ENCODE data around the gene LBX2.

DNA sequence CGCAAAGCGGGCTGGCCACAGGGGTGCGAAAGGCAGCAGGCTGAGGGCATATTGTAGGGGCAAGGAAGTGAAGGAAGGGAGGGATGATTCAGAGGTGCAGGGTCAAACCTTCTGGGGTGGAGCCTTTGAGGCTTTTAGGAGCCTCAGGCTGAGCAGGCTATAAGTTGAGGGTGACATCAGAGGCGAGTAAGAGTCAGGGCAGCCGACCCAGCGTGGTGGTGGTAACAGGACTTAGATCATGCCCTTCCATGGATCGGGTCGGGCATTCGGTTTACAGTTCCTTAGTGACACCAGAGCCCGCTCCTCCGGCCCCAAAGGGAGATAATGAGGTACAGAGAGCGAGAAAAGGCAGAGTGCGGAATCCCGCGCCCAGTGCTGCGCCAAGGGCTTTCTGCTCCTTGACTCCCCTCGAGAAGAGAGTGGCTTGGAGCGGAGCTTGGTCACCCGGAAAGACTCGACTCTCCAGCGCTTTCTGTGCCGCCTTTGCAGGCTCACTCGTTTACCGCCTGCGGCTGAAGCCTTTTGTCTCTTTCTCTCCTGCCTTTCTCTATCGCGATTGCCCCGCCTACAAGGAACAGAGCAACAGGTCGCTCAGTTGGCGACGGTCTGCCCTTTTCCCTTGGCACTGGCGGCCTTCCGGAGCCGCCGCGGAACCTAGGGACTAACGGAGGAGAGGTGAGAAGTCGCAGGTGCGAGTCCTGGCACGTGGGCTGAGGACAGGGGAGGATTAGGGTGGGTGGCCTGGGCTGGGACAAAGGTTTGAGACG, 720 bp downstream of the LBX2 start:
- TF ChIP-seq, protein P1, sequence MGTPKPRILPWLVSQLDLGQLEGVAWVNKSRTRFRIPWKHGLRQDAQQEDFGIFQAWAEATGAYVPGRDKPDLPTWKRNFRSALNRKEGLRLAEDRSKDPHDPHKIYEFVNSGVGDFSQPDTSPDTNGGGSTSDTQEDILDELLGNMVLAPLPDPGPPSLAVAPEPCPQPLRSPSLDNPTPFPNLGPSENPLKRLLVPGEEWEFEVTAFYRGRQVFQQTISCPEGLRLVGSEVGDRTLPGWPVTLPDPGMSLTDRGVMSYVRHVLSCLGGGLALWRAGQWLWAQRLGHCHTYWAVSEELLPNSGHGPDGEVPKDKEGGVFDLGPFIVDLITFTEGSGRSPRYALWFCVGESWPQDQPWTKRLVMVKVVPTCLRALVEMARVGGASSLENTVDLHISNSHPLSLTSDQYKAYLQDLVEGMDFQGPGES (IDR thresholded peaks at IDR 0.05; ENCODE audit: low read depth, low read length) = no peak
- no peak for TF ChIP-seq EZH2phosphoT487 (IDR thresholded peaks at IDR 0.05; ENCODE audit: borderline replicate concordance, low read depth)
- no peak for TF ChIP-seq YY1 (IDR thresholded peaks at IDR 0.05; ENCODE audit: low read depth)
- no peak for TF ChIP-seq RAD21 (IDR thresholded peaks at IDR 0.05; ENCODE audit: low read length)
- no peak for TF ChIP-seq POLR2AphosphoS5 (IDR thresholded peaks at IDR 0.05; ENCODE audit: low read depth, low read length)
- TF ChIP-seq NFIC (IDR thresholded peaks at IDR 0.05; ENCODE audit: borderline replicate concordance) = no peak
- TF ChIP-seq GABPA (IDR thresholded peaks at IDR 0.05; ENCODE audit: low read depth) = no peak
- no peak for TF ChIP-seq FOXJ3 (CRISPR knock-in tag; IDR thresholded peaks at IDR 0.05)
